GM23338 (cell line): ENCODE measurements around the gene ELAVL4. TPM values are rescaled to one million over a fixed set of nuclear protein-coding genes. Genes with fewer than 3 reads are reported as not detected.

Source experiments
- ATAC-seq: fragments of 200-7000 bp; cut with Tn5 transposase; 3 replicates; pipeline ENCODE4 v1.9.1; 2020
- DNase-seq: peaks from one replicate; pipeline ENCODE4 v3.0.0-alpha.2; 2015; ENCODE audit warnings: low spot score
- H2AFZ ChIP-seq: fragments of 200-600 bp; sonication (generic); 2 replicates; pipeline ENCODE4 v1.8.0; 2016; ENCODE audit warnings: antibody characterized with exemption, mild to moderate bottlenecking, moderate library complexity
- H3F3A ChIP-seq: fragments of 200-600 bp; sonication (generic); replicated peaks from 2 replicates; pipeline ENCODE4 v1.8.0; 2017; ENCODE audit warnings: antibody characterized with exemption, mixed run types, low read depth
- H3K27ac ChIP-seq: fragments of 200-600 bp; sonication (generic); 2 replicates; pipeline ENCODE4 v1.6.1; 2016; ENCODE audit warnings: low read depth
- H3K27me3 ChIP-seq: fragments of 200-600 bp; sonication (generic); 2 replicates; pipeline ENCODE4 v1.8.0; 2016; ENCODE audit warnings: mild to moderate bottlenecking, mixed run types, moderate library complexity; ENCODE audit not compliant: insufficient read depth
- H3K36me3 ChIP-seq: fragments of 200-600 bp; sonication (generic); 2 replicates; pipeline ENCODE4 v1.8.0; 2016; ENCODE audit warnings: mild to moderate bottlenecking; ENCODE audit not compliant: insufficient read depth
- H3K4me1 ChIP-seq: fragments of 200-600 bp; sonication (generic); 2 replicates; pipeline ENCODE4 v1.8.0; 2016; ENCODE audit warnings: mild to moderate bottlenecking, moderate library complexity; ENCODE audit not compliant: insufficient read depth
- H3K4me2 ChIP-seq: fragments of 200-600 bp; sonication (generic); 2 replicates; pipeline ENCODE4 v1.7.1; 2017; ENCODE audit warnings: mixed run types
- H3K4me3 ChIP-seq: fragments of 200-600 bp; sonication (generic); 2 replicates; pipeline ENCODE4 v1.6.1; 2016; ENCODE audit warnings: mixed run types
- H3K79me2 ChIP-seq: fragments of 200-600 bp; sonication (generic); replicated peaks from 2 replicates; pipeline ENCODE4 v1.8.0; 2017; ENCODE audit warnings: mild to moderate bottlenecking; ENCODE audit not compliant: insufficient read depth
- H3K9me2 ChIP-seq: fragments of 200-600 bp; sonication (generic); 2 replicates; pipeline ENCODE4 v1.8.0; 2017; ENCODE audit not compliant: insufficient read depth
- H4K20me1 ChIP-seq: fragments of 200-600 bp; sonication (generic); replicated peaks from 2 replicates; pipeline ENCODE4 v1.8.0; 2017; ENCODE audit warnings: mild to moderate bottlenecking; ENCODE audit not compliant: insufficient read depth
- H3K27ac Mint-ChIP-seq: 2 replicates; pipeline ENCODE4 v1.8.0; 2020; ENCODE audit warnings: inconsistent platforms, mild to moderate bottlenecking, moderate library complexity, mixed read lengths
- H3K27me3 Mint-ChIP-seq: 3 replicates; pipeline ENCODE4 v1.8.0; 2022; ENCODE audit warnings: low read depth, mild to moderate bottlenecking, moderate library complexity, mixed read lengths, inconsistent platforms; ENCODE audit not compliant: insufficient read depth, poor library complexity
- H3K36me3 Mint-ChIP-seq: 3 replicates; pipeline ENCODE4 v1.8.0; 2021; ENCODE audit warnings: low read depth, mild to moderate bottlenecking, inconsistent platforms, moderate library complexity, mixed read lengths
- H3K4me1 Mint-ChIP-seq: 3 replicates; pipeline ENCODE4 v1.8.0; 2020; ENCODE audit warnings: mild to moderate bottlenecking, inconsistent platforms, mixed read lengths
- H3K4me3 Mint-ChIP-seq: 3 replicates; pipeline ENCODE4 v1.8.0; 2021; ENCODE audit warnings: moderate library complexity, mild to moderate bottlenecking, inconsistent platforms, mixed read lengths
- H3K9me3 Mint-ChIP-seq: 3 replicates; pipeline ENCODE4 v1.8.0; 2020; ENCODE audit warnings: moderate library complexity, mild to moderate bottlenecking, inconsistent platforms, mixed read lengths
- CREB1 ChIP-seq: fragments of 250-450 bp; sonication (Bioruptor Pico); IDR thresholded peaks from 2 replicates; pipeline ENCODE4 v1.5.0; 2020; ENCODE audit warnings: low read depth, mild to moderate bottlenecking, moderate library complexity
- CTCF ChIP-seq, 2 experiments: fragments of 200-600 bp in 1 of 2; sonication (generic) in 1 of 2; conservative IDR thresholded peaks; 2 replicates each; pipeline versions ENCODE4 v1.5.1 to v1.6.1; 2016 to 2017; ENCODE audit warnings: antibody characterized with exemption in 2 of 2, low read depth in 2 of 2, mild to moderate bottlenecking in 2 of 2, moderate library complexity in 1 of 2
- ETS1 ChIP-seq: IDR thresholded peaks from 2 replicates; pipeline ENCODE4 v1.6.1; 2016; ENCODE audit warnings: antibody characterized with exemption
- EZH2 ChIP-seq: fragments of 200-600 bp; sonication (generic); IDR thresholded peaks from one replicate; pipeline ENCODE4 v1.8.0; 2017; ENCODE audit warnings: antibody characterized with exemption, mild to moderate bottlenecking, low read depth; ENCODE audit not compliant: unreplicated experiment
- EZH2phosphoT487 ChIP-seq: fragments of 200-600 bp; sonication (generic); IDR thresholded peaks from one replicate; pipeline ENCODE4 v1.8.1; 2018; ENCODE audit warnings: antibody characterized with exemption; ENCODE audit not compliant: unreplicated experiment
- JUNB ChIP-seq: IDR thresholded peaks from one replicate; pipeline ENCODE4 v1.6.1; 2016; ENCODE audit warnings: antibody characterized with exemption; ENCODE audit not compliant: unreplicated experiment
- NANOG ChIP-seq: IDR thresholded peaks from 2 replicates; pipeline ENCODE4 v1.6.1; 2016; ENCODE audit warnings: antibody characterized with exemption, borderline replicate concordance
- POLR2AphosphoS5 ChIP-seq: IDR thresholded peaks from 2 replicates; pipeline ENCODE4 v1.6.1; 2016; ENCODE audit warnings: antibody characterized with exemption, low read depth
- REST ChIP-seq: IDR thresholded peaks from one replicate; pipeline ENCODE4 v1.6.1; 2018; ENCODE audit warnings: antibody characterized with exemption; ENCODE audit not compliant: unreplicated experiment
- STAT1 ChIP-seq: IDR thresholded peaks from one replicate; pipeline ENCODE4 v1.6.1; 2016; ENCODE audit warnings: antibody characterized with exemption; ENCODE audit not compliant: unreplicated experiment
- ZNF114 ChIP-seq: fragments of 250-450 bp; sonication (Bioruptor Pico); IDR thresholded peaks from 2 replicates; pipeline ENCODE4 v1.5.0; 2020; ENCODE audit warnings: mild to moderate bottlenecking, moderate library complexity
- ZNF331 ChIP-seq: fragments of 250-450 bp; sonication (Bioruptor Pico); IDR thresholded peaks from 2 replicates; pipeline ENCODE4 v1.5.0; 2020; ENCODE audit warnings: low read depth, mild to moderate bottlenecking, moderate library complexity
- polyA plus RNA-seq: library from polyadenylated mRNA; unstranded; fragments of >200 nt; fragmentation: Nextera tagmentation; extraction: Ambion mirVana; gene quantifications from 2 replicates; pipeline ENCODE4 v1.2.1, GENCODE V29; 2016
- total RNA-seq: library from RNA; depleted of rRNA; stranded (reverse); fragments of >200 nt; shearing (Covaris generic); gene quantifications from 2 replicates; pipeline ENCODE4 v1.2.3, GENCODE V29; 2014

Gene ELAVL4
- total and polyA plus RNA-seq, 2 experiments from 2014 or later, result 1.4 to 1.9 TPM

GRCh38 chr1:50060279-50060678, 48.4 kb upstream of the ELAVL4 start:
- H4K20me1 ChIP-seq, result no peaks in the 10 kb centered on the region
- H3K27ac ChIP-seq, result no peak overlapping the region
- Mint-ChIP-seq H3K27ac (no peak overlapping the region), H3K4me1 (no peaks in the 10 kb centered on the region), H3K36me3 (no peaks in the 10 kb centered on the region), H3K27me3 (no peaks in the 10 kb centered on the region), H3K9me3 (no peaks in the 10 kb centered on the region; the same call in 1 of the 3 replicates), H3K4me3 (no peak overlapping the region)
- H3K9me2 ChIP-seq, result no peaks in the 10 kb centered on the region
- DNase-seq (no peak), ATAC-seq (no peak)
- H3K27me3 ChIP-seq, result no peaks in the 10 kb centered on the region
- no peaks in the 10 kb centered on the region for H3K4me1 ChIP-seq
- H3K4me2 ChIP-seq, result no peak overlapping the region
- no peaks in the 10 kb centered on the region for H3K36me3 ChIP-seq
- no peaks in the 10 kb centered on the region for H3K79me2 ChIP-seq
- no peak overlapping the region for H2AFZ ChIP-seq
- TF ChIP-seq EZH2, result no peak
- no peak for TF ChIP-seq ETS1
- TF ChIP-seq POLR2AphosphoS5, result no peak
- TF ChIP-seq JUNB, result no peak
- TF ChIP-seq ZNF331, result no peak
- no peak for TF ChIP-seq NANOG
- no peak for TF ChIP-seq EZH2phosphoT487
- H3K4me3 ChIP-seq, result no peak overlapping the region
- H3F3A ChIP-seq, result no peaks in the 10 kb centered on the region

GRCh38 chr1:50066806-50067205, 41.9 kb upstream of the ELAVL4 start:
- no peak for DNase-seq
- Histone ChIP-seq H3K4me2 (no peak overlapping the region), H2AFZ (no peak overlapping the region), H3K4me1 (no peaks in the 10 kb centered on the region), H3K9me2 (no peaks in the 10 kb centered on the region), H4K20me1 (no peaks in the 10 kb centered on the region), H3K79me2 (no peaks in the 10 kb centered on the region), H3F3A (no peaks in the 10 kb centered on the region), H3K27ac (no peak overlapping the region), H3K36me3 (no peaks in the 10 kb centered on the region), H3K27me3 (no peaks in the 10 kb centered on the region), H3K4me3 (no peak overlapping the region)
- no peak overlapping the region for H3K4me3 Mint-ChIP-seq
- no peaks in the 10 kb centered on the region for H3K4me1 Mint-ChIP-seq
- no peaks in the 10 kb centered on the region for H3K36me3 Mint-ChIP-seq
- no peak overlapping the region for H3K27ac Mint-ChIP-seq
- ATAC-seq, result no peak
- H3K9me3 Mint-ChIP-seq, result no peaks in the 10 kb centered on the region; the same call in 1 of the 3 replicates
- no peaks in the 10 kb centered on the region for H3K27me3 Mint-ChIP-seq
- TF ChIP-seq POLR2AphosphoS5, result no peak
- TF ChIP-seq ZNF114, result no peak
- no peak for TF ChIP-seq STAT1
- TF ChIP-seq ETS1, result no peak
- TF ChIP-seq REST, result no peak
- no peak for TF ChIP-seq EZH2phosphoT487
- TF ChIP-seq JUNB, result no peak
- no peak for TF ChIP-seq NANOG
- TF ChIP-seq CREB1 (CRISPR knock-in tag), result no peak
- TF ChIP-seq ZNF331, result no peak
- TF ChIP-seq CTCF (conservative IDR thresholded peaks at IDR 0.05; ENCODE audit: low read depth in 2 of 2), result no peak
- TF ChIP-seq EZH2, result no peak
